Chondrocyte (in vitro differentiated cells): Measurements from ENCODE around the gene ACP5. TPM values are rescaled to one million over a fixed set of nuclear protein-coding genes. Genes with fewer than 3 reads are reported as not detected.
"Not testable (repeated sequence)": the region's sequence is repeated elsewhere in the genome, so short reads cannot be mapped to it uniquely, and the experiment has no call there.

Source experiments
- DNase-seq: peaks from one replicate; pipeline ENCODE4 v3.0.0; 2021; ENCODE audit warnings: mixed read lengths, low spot score
- H3K27ac Mint-ChIP-seq: one replicate; pipeline ENCODE4 v1.8.0; 2021; ENCODE audit warnings: mild to moderate bottlenecking, moderate library complexity, mixed read lengths; ENCODE audit not compliant: unreplicated experiment
- H3K27me3 Mint-ChIP-seq: 2 replicates; pipeline ENCODE4 v1.8.0; 2021; ENCODE audit warnings: low read depth, mixed read lengths
- H3K36me3 Mint-ChIP-seq: 2 replicates; pipeline ENCODE4 v1.8.0; 2021; ENCODE audit warnings: low read depth, mixed read lengths
- H3K4me1 Mint-ChIP-seq: 2 replicates; pipeline ENCODE4 v1.8.0; 2021; ENCODE audit warnings: low read depth, mild to moderate bottlenecking, mixed read lengths
- H3K4me3 Mint-ChIP-seq: one replicate; pipeline ENCODE4 v1.8.0; 2021; ENCODE audit warnings: mild to moderate bottlenecking, moderate library complexity, mixed read lengths; ENCODE audit not compliant: unreplicated experiment
- H3K9me3 Mint-ChIP-seq: 2 replicates; pipeline ENCODE4 v1.8.0; 2021; ENCODE audit warnings: low read depth, mixed read lengths
- total RNA-seq: library from RNA; stranded (reverse); gene quantifications from 3 replicates; pipeline ENCODE4 v1.2.1, GENCODE V29; 2021
- TF ChIP-seq, protein P1 (sequence below): fragments of 200-600 bp; sonication (generic); IDR thresholded peaks from 2 replicates; pipeline ENCODE4 v1.5.0; 2021; ENCODE audit warnings: antibody characterized with exemption, mild to moderate bottlenecking, moderate library complexity

Gene ACP5
- total RNA-seq, 1 donor from 2014 or later: 0.45 TPM

DNA sequence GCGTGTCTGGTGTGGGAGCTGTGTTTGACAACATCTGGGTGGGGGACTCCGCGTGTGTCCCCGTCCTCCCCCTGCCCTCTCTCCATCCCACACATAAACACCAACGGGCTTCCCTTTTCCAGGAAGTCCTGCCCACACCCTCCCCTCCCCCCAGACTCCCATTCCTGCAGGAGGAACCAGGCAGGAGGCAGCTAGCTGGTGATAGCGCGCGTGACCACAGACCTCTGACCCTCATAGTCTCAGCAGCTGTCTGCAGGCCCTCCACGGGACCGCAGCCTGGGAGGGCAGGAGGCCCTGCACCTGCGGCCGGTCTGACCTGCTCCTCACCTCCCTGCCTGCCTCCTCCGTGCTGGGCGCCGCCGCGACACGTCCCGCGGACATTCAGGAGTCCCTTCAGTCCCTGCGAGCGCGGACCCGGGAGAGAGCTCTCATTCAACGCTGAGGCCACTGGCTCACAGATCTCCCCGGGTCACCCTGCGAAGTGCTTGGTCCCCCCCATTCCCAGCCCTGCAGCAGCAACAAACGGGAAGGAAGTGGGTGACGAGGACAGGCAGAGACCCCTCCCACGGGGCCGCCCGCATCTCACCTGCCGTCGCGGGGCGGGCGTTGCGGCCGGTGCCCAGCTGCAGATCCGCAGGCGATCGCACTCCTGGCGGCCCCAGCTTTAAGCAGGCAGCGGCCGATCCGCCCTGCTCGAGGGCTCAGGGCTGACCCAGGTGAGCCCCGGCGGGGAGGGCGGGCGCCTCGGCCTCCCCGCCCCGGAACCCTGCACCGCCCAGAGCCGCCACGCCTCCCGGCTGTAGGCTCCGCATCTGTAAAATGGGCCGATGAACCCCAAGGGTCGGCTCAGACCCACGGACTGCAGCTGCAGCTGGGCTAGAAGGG lies 1.1 kb upstream of the ACP5 start:
- Mint-ChIP-seq H3K9me3 (no peaks in the 10 kb centered on the region), H3K27me3 (no peaks in the 10 kb centered on the region), H3K36me3 (no peaks in the 10 kb centered on the region), H3K4me3 (no peak overlapping the region), H3K27ac (no peak overlapping the region), H3K4me1 (peaks cover 10% of the 10 kb centered on the region)
- no peak for DNase-seq
- TF ChIP-seq, protein P1, sequence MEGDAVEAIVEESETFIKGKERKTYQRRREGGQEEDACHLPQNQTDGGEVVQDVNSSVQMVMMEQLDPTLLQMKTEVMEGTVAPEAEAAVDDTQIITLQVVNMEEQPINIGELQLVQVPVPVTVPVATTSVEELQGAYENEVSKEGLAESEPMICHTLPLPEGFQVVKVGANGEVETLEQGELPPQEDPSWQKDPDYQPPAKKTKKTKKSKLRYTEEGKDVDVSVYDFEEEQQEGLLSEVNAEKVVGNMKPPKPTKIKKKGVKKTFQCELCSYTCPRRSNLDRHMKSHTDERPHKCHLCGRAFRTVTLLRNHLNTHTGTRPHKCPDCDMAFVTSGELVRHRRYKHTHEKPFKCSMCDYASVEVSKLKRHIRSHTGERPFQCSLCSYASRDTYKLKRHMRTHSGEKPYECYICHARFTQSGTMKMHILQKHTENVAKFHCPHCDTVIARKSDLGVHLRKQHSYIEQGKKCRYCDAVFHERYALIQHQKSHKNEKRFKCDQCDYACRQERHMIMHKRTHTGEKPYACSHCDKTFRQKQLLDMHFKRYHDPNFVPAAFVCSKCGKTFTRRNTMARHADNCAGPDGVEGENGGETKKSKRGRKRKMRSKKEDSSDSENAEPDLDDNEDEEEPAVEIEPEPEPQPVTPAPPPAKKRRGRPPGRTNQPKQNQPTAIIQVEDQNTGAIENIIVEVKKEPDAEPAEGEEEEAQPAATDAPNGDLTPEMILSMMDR: no peak

DNA sequence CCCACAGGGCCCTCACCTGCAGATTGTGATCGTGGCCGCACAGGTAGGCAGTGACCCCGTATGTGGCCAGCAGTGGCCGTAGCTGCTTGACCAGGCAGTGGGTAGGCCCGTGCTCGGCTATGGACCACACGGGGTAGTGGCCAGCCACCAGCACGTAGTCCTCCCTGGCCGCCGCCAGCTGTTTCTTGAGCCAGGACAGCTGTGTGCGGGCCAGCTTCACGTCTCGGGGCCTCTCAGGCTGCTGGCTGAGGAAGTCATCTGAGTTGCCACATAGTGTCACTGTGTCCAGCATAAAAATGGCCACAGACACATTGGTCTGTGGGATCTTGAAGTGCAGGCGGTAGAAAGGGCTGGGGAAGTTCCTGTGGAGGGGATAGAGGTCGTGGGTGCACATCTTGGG lies 1.2 kb downstream of the ACP5 start:
- H3K27me3 Mint-ChIP-seq: no peaks in the 10 kb centered on the region
- TF ChIP-seq, protein P1: no peak
- H3K36me3 Mint-ChIP-seq: no peaks in the 10 kb centered on the region
- no peak overlapping the region for H3K4me3 Mint-ChIP-seq
- no peak for DNase-seq
- H3K27ac Mint-ChIP-seq: no peak overlapping the region
- no peaks in the 10 kb centered on the region for H3K9me3 Mint-ChIP-seq
- H3K4me1 Mint-ChIP-seq: peaks cover 5% of the 10 kb centered on the region

DNA sequence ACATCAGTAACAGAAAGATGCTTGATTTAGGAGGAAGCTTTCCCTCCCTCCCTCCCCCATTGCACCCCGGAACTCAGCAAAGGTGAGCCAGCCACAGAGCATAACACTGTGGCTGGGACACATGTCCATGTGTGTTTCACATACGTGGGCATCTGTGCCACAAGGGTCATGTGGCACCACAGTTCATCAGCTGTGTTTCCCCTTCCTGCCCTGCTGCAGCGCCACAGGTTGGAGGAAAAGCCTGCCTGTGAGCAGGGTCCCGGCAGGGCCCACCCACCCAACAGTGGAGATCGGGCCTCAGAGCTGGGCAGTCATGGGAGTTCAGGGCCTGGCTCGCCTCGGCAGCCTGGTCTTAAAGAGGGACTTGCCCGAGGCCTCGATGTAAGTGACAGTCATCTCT lies 2.8 kb downstream of the ACP5 start:
- H3K4me1 Mint-ChIP-seq: no peaks in the 10 kb centered on the region
- no peak overlapping the region for H3K27ac Mint-ChIP-seq
- H3K27me3 Mint-ChIP-seq: no peaks in the 10 kb centered on the region
- no peaks in the 10 kb centered on the region for H3K36me3 Mint-ChIP-seq
- TF ChIP-seq, protein P1: no peak
- DNase-seq: no peak
- no peak overlapping the region for H3K4me3 Mint-ChIP-seq
- H3K9me3 Mint-ChIP-seq: no peaks in the 10 kb centered on the region

DNA sequence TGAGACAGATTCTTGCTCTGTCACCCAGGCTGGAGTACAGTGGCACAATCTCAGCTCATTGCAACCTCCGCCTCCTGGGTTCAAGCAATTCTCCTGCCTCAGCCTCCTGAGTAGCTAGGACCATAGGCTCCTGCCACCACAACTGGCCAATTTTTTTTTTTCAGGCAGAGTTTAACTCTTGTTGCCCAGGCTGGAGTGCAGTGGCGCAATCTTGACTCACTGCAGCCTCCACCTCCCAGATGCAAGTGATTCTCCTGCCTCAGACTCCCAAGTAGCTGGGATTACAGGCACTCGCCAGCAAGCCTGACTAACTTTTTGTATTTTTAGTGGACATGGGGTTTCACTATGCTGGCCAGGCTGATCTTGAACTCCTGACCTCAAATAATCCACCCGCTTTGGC lies 3.7 kb downstream of the ACP5 start:
- not testable (repeated sequence) for H3K9me3 Mint-ChIP-seq, H3K4me3 Mint-ChIP-seq, DNase-seq, H3K27ac Mint-ChIP-seq, H3K36me3 Mint-ChIP-seq, H3K27me3 Mint-ChIP-seq, H3K4me1 Mint-ChIP-seq

DNA sequence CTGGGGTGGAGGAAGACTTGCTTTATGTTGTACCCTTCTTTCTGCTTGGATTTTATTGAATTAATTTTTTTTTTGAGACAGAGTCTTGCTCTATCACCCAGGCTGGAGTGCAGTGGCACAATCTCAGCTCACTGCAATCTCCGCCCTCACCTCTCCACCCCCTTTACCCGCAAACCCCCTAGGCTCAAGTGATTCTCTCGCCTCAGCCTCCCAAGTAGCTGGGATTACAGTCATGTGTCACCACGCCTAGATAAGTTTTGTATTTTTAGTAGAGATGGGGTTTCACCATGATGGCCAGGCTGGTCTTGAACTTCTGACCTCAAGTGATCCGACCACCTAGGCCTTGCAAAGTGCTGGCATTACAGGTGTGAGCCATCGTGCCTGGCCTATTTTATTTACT lies 4.1 kb downstream of the ACP5 start:
- H3K27me3 Mint-ChIP-seq, H3K4me1 Mint-ChIP-seq, H3K9me3 Mint-ChIP-seq, H3K4me3 Mint-ChIP-seq, H3K27ac Mint-ChIP-seq, DNase-seq, H3K36me3 Mint-ChIP-seq: not testable (repeated sequence)

DNA sequence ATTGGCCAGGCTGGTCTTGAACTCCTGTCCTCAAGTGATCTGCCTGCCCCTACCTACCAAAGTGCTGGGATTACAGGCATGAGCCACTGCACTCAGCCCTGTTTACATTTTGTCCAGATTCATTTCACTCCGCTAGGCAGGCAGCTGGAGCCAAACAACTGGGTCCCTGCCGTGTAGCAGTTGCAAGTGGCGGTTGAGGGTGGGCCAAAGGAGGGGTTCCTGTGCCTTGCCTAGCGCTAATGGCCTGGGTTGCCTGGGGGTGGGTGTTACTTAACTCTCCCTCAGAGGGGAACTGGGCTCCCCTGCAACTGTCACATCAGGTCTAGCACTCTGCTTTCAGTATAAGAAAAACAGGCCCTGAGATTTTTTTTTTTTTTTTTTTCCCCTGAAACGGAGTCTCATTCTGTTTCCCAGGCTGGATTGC lies 7.4 kb downstream of the ACP5 start:
- Mint-ChIP-seq H3K4me1 (no peaks in the 10 kb centered on the region), H3K36me3 (no peaks in the 10 kb centered on the region)

More for the DNA sequence above, 7.4 kb downstream of the ACP5 start:
- H3K9me3 Mint-ChIP-seq: no peaks in the 10 kb centered on the region
- no peak overlapping the region for H3K4me3 Mint-ChIP-seq
- no peaks in the 10 kb centered on the region for H3K27me3 Mint-ChIP-seq
- no peak for DNase-seq
- no peak overlapping the region for H3K27ac Mint-ChIP-seq
- TF ChIP-seq, protein P1: no peak
